ENCODE data around the gene HOXA7.
A peak's percentile ranks its signal among the peaks of the same experiment; 100 is the strongest.

HOXA7 gene

DNA sequence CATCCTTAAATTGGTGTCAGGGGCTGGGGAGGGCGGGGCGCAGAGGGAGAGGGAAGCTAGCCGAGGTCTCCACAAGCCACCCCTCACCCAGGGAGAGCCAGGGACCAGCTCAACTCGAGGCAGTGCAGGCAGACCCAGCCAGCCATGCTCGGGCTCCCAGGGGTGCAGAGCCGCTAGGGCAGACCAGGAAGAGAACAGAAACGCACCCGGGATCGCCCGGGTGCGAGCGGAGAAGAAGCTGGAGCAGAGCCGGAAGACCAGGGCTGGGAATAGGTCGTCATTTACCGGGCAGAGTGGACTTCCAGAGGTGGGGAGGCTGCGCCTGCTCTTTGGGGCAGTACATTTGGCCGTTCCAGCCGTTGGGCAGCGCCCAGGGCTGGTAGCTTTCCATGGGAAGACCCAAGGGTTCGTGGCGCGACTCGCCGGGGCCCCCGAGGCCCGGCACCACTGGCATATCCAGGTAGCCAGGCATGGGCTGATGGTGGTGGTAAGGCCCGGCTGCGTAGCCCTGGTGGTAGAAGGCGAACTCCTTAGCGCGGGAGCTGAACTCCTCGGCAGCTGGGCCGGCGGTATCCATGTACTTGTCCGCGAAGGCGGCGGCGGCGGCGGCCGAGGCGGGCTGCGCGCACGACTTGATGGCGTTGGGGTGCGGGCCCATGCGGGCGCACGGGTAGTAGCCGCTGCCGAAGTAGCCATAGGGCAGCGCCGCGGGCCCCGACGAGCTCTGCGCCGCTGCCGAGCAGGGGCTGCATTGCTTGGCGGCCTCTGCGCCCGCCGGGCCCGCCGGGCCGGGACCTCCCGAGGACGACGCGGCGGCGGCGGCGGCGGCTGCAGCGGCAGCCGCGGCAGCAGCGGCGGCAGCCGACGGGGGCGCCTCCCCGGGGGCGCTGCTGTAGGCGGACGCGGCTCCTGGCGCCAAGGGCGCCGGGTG is 42.7 kb upstream of the HOXA7 start:
- in situ Hi-C loops (cut with HindIII; ENCODE audit: low pct_ligation_motif_present, low sequenced_read_pairs), result no loop called here
- Histone ChIP-seq H3K4me3 (ENCODE audit: low read depth, low read length) (no peak overlapping the region), H3K36me3 (replicated peaks) (no peaks in the 10 kb centered on the region), H3K27me3 (replicated peaks) (peaks cover 91% of the 10 kb centered on the region), H3K27ac (no peak overlapping the region)
- no peak for TF ChIP-seq CTCF (IDR thresholded peaks at IDR 0.05; ENCODE audit: low read depth, low read length, missing control alignments)
- no peak for DNase-seq

DNA sequence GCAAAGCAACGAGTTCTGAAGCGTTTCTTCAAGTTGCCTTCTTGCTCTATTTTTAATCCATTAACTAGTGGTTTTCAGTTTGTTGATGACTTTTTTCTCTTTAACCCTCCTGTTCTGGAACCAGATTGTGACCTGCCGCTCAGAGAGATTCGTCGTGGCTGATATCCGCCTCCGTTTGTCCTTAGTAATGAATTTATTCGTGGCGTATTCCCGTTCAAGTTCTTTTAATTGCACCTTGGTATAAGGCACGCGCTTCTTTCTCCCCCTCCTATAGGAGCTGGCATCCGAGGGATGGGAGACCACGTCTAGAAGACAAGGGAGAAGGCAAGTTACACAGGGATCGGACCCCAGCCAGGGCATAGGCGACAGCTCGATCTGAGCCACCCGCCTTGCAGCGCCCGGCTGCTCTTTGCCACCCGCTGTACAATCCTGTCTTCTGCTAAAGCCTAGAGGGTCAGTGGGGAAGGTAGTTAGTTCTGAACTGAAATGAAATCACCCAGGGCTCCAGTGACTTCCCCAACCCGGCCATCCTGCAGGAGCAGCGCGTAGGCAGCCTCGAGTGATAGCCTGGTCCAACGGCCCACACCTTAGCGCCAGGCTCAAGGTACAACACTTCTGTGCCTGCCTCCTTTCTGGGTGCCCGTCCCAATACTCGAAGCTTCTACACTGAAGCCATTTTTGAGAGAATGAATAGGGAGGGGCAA is 41.8 kb upstream of the HOXA7 start:
- no peak overlapping the region for H3K27ac ChIP-seq
- no peaks in the 10 kb centered on the region for H3K36me3 ChIP-seq (replicated peaks)
- in situ Hi-C loops (cut with HindIII; ENCODE audit: low pct_ligation_motif_present, low sequenced_read_pairs), result no loop called here
- H3K27me3 ChIP-seq (replicated peaks), result peaks cover 91% of the 10 kb centered on the region
- no peak for TF ChIP-seq CTCF (IDR thresholded peaks at IDR 0.05; ENCODE audit: low read depth, low read length, missing control alignments)
- H3K4me3 ChIP-seq (ENCODE audit: low read depth, low read length), result no peak overlapping the region
- no peak for DNase-seq

GRCh38 chr7:27197137-27198042 is 40.9 kb upstream of the HOXA7 start:
- Histone ChIP-seq H3K4me3 (ENCODE audit: low read depth, low read length) (no peak overlapping the region), H3K36me3 (replicated peaks) (no peaks in the 10 kb centered on the region), H3K27ac (no peak overlapping the region), H3K27me3 (replicated peaks) (peaks cover 92% of the 10 kb centered on the region)
- no peak for DNase-seq
- TF ChIP-seq CTCF (IDR thresholded peaks at IDR 0.05; ENCODE audit: low read depth, low read length, missing control alignments), result no peak
- in situ Hi-C loops (cut with HindIII; ENCODE audit: low pct_ligation_motif_present, low sequenced_read_pairs), result no loop called here

DNA sequence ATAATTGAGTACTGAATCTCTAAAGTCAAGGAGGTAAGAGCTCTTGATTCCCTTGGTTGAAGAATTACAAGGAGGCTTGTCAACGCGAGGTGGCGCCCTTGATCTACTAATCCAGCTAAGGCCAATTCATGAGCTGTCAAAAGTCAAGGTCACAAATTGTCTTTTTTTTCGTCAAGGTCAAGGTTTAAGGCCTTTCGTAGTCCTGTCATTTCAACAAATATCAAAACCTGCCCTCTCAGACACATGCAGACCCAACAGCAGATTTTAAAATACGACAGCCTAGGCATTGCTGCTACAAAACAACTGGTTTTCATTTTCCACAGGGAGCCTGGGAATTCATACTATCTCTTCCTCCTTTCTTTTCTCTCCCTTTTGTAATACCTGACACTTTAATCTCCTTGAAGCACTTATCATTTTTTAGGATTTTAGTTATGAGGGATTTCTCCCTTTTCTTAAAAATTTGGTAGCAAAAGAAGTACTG is 39.9 kb upstream of the HOXA7 start:
- Histone ChIP-seq H3K36me3 (replicated peaks) (no peaks in the 10 kb centered on the region), H3K27me3 (replicated peaks) (peaks cover 92% of the 10 kb centered on the region), H3K4me3 (ENCODE audit: low read depth, low read length) (no peak overlapping the region), H3K27ac (no peak overlapping the region)
- DNase-seq, result peak; percentile 67
- in situ Hi-C loops (cut with HindIII; ENCODE audit: low pct_ligation_motif_present, low sequenced_read_pairs), result no loop called here
- peak; percentile 84 for TF ChIP-seq CTCF (IDR thresholded peaks at IDR 0.05; ENCODE audit: low read depth, low read length, missing control alignments)

DNA sequence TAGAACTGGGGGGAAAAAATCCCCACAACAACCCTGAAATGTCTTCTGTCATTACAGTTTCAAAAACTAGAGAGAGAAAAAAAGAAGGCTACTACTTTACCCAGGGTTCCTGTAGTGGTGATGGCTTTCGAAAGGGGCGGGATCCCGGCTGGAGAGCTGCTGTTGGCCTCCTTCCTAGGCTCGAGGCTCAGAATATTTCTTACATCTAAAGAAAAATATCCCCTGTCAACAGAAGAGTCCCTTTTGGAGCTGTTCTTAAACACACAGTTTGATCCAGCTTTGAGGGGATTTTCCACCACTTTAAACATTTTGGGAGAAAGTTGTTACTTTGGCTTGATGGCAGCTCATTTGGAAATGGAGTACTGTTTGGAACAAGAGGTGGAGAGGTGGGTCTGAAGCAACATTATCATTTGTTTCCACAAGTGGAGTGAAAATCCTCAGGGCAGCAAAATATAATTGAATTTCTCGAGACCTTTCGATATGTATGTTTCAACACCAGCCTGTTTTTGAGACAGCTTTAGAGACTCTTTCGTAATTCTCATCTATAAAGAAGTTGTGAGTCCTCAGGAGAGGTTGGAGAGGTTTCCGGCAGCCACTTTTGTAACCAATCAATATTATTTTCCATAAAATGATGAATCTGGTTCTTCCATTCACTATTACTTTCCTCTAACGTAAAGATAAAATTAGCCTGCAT is 38.4 kb upstream of the HOXA7 start:
- TF ChIP-seq CTCF (IDR thresholded peaks at IDR 0.05; ENCODE audit: low read depth, low read length, missing control alignments), result no peak
- Histone ChIP-seq H3K27ac (no peak overlapping the region), H3K4me3 (ENCODE audit: low read depth, low read length) (no peak overlapping the region), H3K27me3 (replicated peaks) (peaks cover 92% of the 10 kb centered on the region), H3K36me3 (replicated peaks) (no peaks in the 10 kb centered on the region)
- no peak for DNase-seq
- in situ Hi-C loops (cut with HindIII; ENCODE audit: low pct_ligation_motif_present, low sequenced_read_pairs), result no loop called here

Data from brain microvascular endothelial cell (primary cell).